NCI-H2081 (cell line): ENCODE data around the gene ICE1.
"Not testable (repeated sequence)": the region's sequence is repeated elsewhere in the genome, so short reads cannot be mapped to it uniquely, and the experiment has no call there.

Experiments used
- DNase-seq, 2 experiments: peaks; one replicate each; lab custom pipeline; 2025; lab: John Stamatoyannopoulos, UW

Gene ICE1

GRCh38 chr5:5453131-5453530, 30.7 kb downstream of the ICE1 start:
- DNase-seq = no peak

DNA sequence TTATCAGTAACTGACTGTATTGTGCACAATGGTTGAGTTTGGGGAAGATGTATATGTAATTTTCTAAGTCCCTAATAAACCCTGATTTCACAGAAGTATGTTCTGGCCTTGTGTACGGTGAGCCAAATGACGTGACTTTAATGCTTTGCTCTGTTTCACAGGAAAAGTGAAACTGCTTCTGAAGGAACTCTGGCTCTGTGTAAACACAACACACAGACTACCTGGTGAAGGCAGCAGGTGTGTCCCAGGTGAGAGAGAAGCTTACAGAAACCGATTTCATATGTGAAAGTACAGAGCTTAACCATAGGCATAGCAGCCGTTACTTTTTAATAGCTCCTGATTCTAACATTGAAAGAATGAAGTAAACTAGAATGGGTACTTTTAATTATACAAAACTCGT, 31.9 kb downstream of the ICE1 start:
- DNase-seq = no peak

DNA sequence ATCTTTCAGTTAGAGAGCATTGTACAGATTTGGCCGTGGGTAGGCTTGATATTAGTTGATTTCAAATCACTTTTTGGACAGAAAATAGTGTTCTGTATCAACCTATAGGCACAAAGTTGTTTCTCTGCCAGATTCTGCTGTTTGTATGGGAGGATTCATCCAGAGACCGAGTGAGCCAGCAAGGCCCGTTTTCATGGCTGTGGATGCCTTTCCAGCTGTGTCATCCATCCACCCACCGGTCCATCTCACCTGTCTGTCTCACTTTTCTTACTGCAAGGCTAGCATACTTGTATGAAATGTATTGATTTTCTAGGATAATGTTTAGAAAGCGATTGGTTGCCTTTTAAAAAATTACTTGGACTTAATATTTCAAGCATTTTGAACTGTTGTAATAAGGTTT, 34.4 kb downstream of the ICE1 start:
- no peak for DNase-seq

- DNase-seq = no peak
Observed at GRCh38 chr5:5460311-5460710, 37.8 kb downstream of the ICE1 start.

DNA sequence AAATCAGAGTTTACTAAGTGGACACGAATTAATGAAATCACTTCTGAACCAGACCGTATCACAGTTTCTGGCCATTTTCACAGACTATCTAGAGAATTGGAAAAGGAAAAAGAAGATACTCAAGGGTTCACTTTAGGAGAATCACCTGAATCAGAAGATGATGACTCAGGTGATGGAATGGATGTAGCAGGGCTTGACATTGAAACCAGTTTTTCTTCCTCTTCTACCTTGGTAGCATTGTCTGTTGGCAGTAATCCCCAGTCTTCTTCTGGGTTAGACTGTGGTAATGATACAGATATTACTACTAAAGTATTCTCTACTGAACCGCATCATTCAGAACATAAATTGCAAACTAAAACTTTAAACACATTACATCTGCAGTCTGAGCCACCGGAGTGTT, 38.5 kb downstream of the ICE1 start:
- no peak for DNase-seq

GRCh38 chr5:5464036-5464715, 41.7 kb downstream of the ICE1 start:
- DNase-seq = no peak

GRCh38 chr5:5466227-5466626, 43.8 kb downstream of the ICE1 start:
- no peak for DNase-seq

DNA sequence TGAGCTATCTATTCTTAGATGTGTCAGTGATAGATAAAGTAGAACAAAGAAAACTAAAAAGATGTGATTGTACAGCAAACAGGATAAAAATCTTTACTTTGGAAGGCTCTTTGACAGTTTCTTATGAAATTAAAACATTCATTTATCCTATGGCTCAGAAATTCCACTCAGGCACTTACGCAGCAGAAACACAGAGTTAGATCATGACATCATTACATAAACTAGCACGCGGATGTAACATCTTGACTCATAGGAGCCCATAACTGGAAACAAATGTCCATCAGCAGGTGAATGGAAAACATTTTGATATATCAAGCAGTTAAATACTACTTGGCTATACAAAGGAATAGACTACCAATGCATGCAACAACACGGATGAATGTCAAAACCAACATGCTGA, 45.3 kb downstream of the ICE1 start:
- no peak for DNase-seq

GRCh38 chr5:5470933-5471332, 48.5 kb downstream of the ICE1 start:
- no peak for DNase-seq

DNA sequence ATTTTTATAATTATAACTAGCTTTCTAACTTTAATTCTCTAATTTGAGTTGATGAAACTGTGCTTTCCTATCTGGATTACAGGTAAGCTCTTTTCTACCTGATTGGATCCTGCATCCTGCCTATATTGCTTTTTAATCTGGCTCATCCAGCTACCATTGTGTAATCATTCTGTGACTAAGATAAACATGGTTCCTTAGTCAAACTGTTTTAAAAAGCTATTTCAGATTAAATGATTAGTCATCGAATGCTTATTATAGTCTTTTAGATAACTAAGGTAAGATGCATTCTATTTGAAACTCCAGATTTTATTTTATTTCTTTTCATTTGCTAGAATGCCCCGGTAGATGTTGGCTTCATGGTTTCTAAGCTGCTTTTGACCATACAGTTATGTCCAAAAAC, 50.7 kb downstream of the ICE1 start:
- no peak for DNase-seq

DNA sequence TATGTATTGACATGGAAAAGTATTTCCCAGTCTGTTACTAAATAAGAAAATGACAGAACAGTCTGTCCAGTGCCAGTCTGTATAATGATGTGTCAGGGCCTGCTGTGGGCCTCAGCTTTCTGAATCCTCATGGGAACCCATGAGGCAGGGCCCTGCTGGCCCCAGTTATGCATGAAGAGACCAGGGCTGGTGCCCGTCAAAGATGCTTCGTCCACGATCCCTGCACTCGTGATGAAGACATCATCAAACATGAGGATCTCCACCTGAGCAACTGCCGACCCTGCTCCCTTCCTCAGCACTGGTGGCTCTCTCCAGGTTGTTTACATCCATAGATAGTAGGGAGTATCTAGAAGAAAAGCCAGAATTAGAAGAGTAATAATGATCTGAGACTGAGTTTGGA, 52.5 kb downstream of the ICE1 start:
- no peak for DNase-seq

DNA sequence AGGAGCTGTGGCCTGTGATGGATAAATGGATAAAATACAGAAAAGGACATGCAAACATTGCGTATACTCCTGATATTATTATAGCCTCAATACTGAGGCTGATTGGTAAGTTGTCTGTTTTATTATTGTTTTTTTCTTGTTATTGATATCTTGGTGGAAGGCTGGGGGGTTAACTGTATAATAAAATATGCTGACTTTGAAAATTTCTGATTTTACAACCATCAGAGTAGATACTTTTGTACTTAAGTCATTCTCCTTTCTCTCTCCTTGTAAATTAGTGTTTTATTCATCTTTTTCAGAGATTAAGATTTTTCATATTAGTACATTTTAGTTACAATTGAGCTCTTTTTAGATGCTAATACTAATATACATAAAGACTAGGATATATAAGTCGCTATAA, 53.5 kb downstream of the ICE1 start:
- DNase-seq = no peak

GRCh38 chr5:5479578-5479977, 57.1 kb downstream of the ICE1 start:
- not testable (repeated sequence) for DNase-seq

- DNase-seq = no peak
Observed at GRCh38 chr5:5480481-5481111, 58.1 kb downstream of the ICE1 start.

- DNase-seq = no peak
Observed at GRCh38 chr5:5481206-5481605, 58.7 kb downstream of the ICE1 start.

DNA sequence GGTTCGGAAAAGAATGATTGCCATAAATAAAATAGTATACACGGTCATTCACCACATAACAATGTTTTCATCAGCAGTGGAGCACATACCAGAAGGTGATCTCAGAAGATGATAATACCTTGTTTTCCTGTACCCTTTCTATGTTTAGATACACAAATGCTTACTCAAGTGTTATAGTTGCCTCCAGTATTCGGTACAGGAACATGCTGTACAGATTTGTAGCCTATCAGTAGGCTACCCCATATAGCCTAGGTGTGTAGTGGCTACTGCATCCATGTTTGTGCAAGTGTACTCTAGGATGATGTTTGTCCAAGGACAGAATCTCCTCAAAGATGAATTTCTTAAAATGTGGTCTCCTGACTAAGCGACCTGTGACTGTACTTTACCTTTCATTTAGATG, 59.2 kb downstream of the ICE1 start:
- DNase-seq = no peak

- DNase-seq = no peak
Observed at GRCh38 chr5:5483350-5483749, 60.9 kb downstream of the ICE1 start.

DNA sequence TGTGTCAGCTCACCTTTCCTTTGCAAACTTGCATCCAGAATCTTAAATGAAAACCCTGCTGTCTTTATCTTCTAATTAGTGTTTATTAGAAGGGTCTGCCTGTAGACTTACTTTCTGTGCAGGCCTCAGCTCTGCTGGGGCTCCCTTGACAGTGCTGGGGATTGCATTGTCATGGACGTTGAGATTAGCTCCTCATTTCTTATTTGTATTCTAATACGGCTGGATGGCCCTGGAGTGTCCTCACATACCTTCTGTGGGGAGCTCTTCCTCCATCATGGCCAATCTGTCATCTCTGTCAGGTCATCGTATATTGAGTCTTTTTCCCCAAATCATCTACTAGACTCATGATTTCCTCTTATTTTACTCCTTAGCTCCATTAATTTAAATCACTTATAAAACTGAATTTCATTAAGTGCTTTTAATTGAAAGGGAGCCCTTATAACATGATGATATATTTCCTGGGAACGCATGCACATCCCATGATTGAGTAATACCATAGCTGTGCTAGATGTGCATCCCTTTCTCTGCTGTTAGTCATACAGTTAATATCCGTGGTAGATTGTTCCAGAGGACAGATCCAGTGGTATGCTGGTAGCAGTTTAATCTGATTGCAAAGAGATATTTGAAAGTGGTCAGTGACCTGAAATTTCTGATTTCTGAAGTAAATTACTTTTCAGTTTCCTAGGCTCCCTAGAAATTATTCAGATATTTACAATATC, 61.6 kb downstream of the ICE1 start:
- DNase-seq = no peak

GRCh38 chr5:5486122-5486521, 63.6 kb downstream of the ICE1 start:
- no peak for DNase-seq

DNA sequence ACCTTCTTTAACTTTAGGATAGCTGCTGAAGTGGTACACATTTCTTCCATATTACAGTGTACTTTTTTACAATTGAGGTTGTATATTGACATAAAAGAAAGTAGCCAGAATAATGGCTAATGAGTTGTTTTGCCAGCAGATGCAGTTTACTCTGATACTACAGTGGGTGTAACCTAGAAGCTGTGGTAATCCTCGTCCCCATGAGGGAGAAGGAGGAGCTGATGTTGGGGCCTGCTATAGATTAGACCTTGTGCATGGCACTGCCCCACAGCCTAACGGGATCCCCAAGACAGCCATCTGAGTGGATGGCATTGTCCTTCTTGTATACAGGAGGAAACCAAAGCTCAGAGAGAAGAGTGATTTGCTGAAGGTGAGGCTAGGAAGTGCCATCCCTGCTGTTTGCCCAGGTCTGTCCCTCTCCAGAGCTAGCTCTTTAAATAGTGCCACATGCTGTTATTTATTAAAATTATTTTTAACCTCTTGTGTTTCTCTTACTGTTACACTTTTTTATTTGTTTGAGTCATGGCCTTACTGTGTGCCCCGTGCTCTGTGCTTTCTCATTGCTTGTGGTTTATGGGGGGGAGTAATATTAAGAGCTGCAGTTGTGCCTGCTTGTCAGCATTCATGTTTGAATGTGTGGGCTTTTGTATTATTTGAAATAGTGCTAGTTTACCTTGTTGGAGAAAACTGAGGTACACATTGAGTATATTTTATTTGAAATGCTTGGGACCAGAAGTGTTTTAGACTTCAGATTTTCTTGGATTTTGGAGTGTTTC, 65.3 kb downstream of the ICE1 start:
- no peak for DNase-seq

DNA sequence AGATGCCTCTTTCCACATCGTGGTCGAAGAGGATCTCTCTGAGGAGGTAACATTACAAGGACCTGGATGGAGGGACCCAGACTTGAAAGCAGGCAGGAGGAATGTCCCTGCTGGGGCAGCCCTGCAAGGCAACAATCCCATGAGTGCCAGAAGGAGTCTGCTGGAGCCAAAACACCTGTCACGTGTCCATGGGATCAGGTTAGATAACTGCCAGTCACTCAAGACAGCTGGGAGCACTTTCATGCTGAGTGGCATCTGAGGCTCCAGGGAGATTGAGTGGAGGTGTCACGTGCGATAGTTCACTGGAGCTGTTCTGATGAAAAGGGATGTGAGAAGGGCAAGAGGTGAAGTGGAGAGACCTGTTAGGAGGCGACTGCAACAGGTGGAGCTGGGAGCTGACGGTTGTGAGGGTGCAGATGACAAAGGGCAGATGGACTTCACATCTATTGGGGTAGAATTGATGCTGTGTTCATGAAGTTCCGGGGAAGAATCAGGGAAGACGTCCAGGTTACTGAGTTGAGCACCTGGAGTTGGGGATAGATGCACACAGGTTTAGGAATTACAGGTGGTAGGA, 68.4 kb downstream of the ICE1 start:
- no peak for DNase-seq
